Fibroblast of pulmonary artery (primary cell): ENCODE results near the gene SPINK4.

Experiments
- DNase-seq: peaks from one replicate; pipeline ENCODE4 v3.0.0-alpha.2; 2010; ENCODE audit warnings: low read depth
- H3K4me3 ChIP-seq: replicated peaks from 2 replicates; pipeline ENCODE4 v1.5.1; 2011; ENCODE audit warnings: low read depth, mild to moderate bottlenecking, control low read depth, low read length, moderate library complexity
- CTCF ChIP-seq: IDR thresholded peaks from 2 replicates; pipeline ENCODE4 v1.5.1; 2011; ENCODE audit warnings: mild to moderate bottlenecking, control low read depth, low read length, inconsistent platforms; ENCODE audit errors: missing control alignments

SPINK4 gene

GRCh38 chr9:33236571-33236970, 3.4 kb upstream of the SPINK4 start:
- no peak for DNase-seq
- no peak for TF ChIP-seq CTCF
- no peak overlapping the region for H3K4me3 ChIP-seq

- TF ChIP-seq CTCF = no peak
- no peak for DNase-seq
These were observed 1.3 kb downstream of the SPINK4 start for GRCh38 chr9:33241298-33241697.

GRCh38 chr9:33242609-33243134, 2.7 kb downstream of the SPINK4 start:
- no peak for TF ChIP-seq CTCF
- H3K4me3 ChIP-seq = no peak overlapping the region
- no peak for DNase-seq

More at GRCh38 chr9:33241298-33241697, 1.3 kb downstream of the SPINK4 start:
- H3K4me3 ChIP-seq = no peak overlapping the region

DNA sequence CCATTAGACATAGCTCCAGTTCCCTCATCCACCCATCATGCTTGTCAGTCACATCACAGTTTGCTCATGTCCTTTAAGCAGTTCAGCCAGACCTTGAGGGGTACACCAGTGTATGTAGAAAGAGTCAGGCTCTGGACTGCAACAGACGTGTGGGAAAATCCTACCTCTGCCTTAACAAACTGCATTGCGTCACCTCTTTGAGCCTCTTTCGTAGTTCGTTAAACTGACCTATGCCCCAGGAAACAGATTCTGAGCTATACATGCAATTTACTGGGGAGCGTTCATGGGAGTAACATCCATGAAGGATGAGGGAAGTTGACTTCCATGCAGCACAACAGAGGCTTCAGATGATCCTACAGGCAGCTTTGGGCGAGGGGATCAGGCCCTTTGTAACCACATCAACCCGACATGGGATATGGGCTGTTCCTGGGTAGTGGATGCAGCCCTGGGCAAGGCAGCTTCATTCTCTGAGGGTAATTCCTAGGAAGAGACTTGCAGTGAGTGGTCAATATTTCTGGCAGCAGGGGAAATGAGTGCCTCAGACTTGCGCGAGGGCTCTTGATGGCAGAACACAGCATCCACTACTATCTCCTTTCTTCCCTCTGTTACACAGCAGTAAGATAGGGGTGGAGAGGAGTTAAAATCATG, 4.3 kb downstream of the SPINK4 start:
- DNase-seq = no peak
- no peak overlapping the region for H3K4me3 ChIP-seq
- no peak for TF ChIP-seq CTCF

DNA sequence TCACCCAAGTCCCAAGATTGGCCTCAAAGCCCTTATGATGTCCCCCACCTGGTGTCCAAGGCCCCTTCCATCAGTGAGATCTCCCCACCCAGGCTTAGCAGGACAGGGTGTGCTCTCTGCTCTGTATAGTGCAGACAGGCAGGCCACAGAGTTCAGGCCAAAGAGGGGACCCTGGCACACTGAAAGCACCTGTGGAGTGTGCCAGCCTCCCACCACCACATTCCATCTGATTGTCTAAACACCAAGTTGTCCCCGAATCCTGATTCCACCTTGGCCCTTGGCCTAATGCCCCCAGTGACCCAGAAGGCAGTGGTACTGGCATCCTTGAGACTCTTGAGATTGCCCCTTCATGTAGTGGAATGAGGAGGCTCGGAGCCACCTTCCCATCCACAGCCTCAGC, 5.4 kb downstream of the SPINK4 start:
- no peak for TF ChIP-seq CTCF
- no peak overlapping the region for H3K4me3 ChIP-seq
- DNase-seq = no peak

GRCh38 chr9:33246269-33246860, 6.4 kb downstream of the SPINK4 start:
- TF ChIP-seq CTCF = no peak
- DNase-seq = no peak

More at GRCh38 chr9:33246269-33246860, 6.4 kb downstream of the SPINK4 start:
- no peak overlapping the region for H3K4me3 ChIP-seq
